ENCODE data around the gene AOPEP. TPM values are rescaled to one million over a fixed set of nuclear protein-coding genes. Genes with fewer than 3 reads are reported as not detected.
"Not testable (repeated sequence)": the region's sequence is repeated elsewhere in the genome, so short reads cannot be mapped to it uniquely, and the experiment has no call there.

The AOPEP gene
- total RNA-seq, 1 donor from 2014 or later = 119 TPM

DNA sequence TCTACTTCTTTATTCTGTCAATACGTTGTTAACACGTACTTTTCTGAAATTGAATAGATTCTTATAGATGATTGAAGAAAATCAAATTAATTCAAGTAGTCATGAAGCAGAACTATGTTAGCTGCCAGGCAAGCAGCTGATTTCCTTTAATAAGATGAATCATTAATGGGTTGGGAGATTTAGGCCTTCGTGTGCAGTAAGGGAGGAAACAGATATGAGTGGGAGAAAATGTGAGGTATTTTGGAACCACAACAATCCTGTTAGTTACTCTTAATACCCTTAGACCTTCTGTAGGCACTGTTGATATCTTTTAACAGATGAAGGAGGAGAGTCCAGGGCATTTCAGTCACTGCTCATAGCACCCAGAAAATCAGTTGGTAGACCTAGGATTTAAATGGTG, 121.0 kb downstream of the AOPEP start:
- DNase-seq = no peak

DNA sequence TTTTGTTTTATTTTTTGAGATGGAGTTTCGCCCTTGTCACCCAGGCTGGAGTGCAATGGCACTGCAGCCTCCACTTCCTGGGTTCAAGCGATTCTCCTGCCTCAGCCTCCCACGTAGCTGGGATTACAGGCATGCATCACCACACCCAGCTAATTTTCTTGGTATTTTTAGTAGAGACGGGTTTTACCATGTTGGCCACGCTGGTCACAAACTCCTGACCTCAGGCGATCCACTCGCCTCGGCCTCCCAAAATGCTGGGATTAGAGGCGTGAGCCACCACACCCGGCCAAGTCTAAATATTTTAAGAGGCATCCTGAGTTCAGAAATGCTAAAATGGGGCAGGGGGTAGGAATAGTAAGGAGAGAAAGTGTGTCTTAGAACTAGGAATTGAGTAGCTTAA, 122.3 kb downstream of the AOPEP start:
- DNase-seq = not testable (repeated sequence)

DNA sequence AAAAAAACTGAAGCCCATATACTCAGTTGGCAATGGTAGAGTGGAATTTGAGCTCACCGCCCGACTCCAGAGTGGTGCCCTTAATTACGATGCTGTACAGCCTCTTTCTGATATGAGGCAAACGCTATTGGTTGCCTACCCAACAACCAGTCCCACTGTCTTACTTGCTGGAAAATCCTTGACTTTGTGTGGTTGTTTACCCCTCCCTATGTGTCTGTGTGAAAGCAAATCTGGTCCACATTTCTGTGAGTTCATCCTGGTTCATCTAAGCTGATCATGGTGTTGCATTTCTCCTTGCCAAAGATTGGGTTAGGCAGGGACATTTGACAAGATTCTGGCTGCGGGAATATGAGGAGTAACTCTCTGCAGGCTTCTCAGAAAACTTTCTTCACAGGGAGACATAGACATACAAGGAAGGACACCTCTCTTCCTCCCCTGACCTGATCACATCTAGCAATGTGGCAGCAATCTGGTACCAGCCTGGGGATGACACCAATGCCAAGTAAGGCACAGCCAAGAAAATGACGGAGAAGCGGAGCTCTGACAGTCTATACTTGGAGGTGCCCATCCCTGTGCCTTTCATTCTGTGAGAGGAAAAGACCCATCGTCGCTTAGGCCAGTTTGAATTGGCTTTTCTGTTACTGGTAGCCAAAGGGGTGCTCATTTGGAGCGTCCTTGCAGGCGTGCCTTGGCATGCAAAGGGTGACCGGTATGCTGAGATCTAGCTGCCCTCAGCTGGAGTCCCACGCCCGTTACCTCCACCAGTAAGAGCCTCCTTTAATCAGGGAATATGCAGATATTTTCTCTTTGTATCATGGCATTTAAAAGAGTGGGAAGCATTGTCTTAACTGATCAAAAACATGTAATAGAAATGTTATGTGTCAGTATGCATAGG, 124.3 kb downstream of the AOPEP start:
- no peak for DNase-seq

DNA sequence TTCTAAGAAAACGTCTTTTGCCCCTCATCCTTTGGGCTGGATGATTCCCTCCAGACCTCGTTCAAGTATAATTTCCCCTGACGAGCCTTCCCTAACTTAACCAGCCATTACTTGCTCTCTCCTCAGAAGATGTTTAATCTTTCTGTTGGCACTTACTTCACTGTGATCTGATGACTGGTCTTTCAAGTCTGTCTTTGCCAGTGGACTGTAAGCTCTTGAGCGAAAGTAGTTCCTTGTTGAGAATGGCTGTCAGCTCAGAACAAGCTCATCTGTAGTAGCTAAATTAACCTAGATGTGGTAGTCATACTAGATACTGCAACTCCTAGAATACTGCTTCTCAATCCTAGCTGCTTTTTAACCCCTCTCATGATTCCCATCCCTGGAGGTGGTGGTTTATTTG, 125.0 kb downstream of the AOPEP start:
- DNase-seq = no peak

DNA sequence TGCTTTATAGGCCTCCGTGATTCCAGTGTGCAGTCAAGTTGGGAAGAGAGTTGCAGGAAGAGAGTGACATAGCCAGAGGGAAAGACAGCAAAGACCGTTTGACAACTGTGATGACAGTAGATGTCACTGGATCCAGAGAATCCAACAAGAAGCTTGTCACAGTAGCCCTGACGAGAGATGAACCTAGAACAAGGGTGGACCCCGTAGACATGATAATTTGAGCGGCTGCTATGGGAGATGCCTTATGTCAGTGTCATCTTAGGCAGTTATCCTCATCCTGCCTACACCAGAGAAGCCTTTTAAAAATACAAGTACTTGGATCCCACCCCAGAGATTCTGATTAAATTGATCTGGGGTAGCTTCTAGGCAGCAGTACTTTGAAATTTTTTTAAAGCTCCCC, 125.4 kb downstream of the AOPEP start:
- DNase-seq = no peak

DNA sequence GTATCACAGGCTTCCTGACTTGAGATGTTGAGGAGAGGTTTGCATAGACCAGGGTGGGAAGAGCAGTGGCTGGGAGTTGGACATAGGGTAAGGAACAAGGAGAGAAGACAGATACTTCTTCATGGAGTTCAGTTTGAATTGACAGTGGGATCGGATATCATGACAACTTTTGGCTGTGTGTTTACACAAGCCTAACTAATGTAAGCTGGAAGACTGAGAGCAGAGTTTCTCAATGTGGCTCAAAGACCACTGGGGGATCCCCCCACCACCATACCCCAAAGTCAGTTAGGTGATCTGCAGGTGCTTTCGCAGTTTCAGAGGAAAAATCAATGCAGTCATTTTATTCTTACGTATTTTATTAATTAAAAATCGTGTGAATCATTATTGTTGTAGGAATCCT, 125.9 kb downstream of the AOPEP start:
- DNase-seq = no peak

DNA sequence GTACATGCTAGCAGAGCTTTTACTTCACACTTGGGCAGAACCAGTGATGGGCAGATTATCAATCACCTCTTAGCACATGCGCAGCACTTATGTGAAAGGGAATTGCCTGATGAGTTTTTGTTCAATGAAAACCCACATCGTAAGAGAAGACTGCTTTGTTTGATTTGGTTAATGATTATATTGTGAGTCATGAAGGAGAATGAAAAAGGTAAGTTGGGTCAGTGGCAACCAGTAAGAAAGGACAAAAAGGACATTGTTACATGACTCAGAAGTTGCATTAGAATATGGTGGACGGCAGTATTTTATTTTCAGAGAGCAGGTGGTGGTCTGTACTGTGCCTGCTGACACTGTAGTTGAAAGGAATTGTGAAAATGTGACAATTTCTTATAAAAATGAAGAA, 127.4 kb downstream of the AOPEP start:
- no peak for DNase-seq

DNA sequence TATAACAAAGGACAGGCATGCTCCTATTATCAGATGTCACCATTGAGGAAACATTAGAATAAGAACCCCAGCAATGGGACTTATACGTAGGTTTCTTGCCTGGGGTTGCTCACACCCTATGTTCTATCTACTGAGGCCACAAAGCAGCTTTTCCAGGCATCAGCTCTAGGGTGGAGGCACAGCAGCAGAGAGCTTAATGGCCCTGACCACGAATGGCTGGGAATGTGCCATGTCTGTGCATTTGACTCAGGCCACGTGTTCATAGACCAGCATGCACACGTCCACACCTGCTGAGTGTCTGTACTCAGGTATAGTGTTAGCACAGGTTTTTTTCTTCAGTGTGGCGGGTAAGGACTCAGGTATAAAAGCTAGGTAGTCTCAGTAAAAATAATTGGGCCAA, 129.4 kb downstream of the AOPEP start:
- DNase-seq = no peak

DNA sequence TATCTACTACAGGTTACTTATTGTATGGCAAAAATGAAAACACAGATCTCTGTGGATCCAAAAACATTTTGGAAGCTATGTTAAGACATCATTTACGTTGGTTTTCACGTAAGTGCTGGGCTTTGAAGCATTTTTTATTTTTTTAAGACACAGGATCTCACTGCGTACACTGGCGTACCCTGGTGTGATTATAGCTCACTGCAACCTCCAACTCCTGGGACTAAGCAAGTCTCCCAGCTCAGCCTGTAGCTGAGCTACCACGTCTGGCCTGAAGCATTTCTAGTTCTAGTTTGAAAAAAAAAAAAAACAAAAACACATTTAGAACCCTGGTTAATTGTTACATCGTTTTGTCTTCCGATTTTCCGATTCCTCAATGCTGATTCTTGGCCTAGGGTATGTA, 131.3 kb downstream of the AOPEP start:
- no peak for DNase-seq

DNA sequence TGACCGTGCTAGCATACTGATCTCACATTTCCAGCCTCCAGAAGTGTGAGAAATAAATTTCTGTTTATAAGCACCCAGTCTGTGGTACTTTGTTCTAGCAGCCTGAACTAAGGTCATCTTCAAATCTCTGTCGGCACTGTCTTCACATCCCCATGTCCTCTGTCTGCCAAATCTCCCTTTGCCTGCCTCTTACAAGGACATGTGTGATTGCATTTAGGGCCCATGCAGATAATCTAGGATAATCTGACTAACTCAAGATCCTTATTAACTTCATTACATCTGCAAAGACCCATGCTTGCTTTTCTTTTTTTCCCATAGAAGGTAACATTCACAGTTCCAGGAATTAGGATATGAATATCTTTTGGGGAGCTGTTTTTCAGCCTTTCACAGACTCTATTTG, 132.7 kb downstream of the AOPEP start:
- no peak for DNase-seq

DNA sequence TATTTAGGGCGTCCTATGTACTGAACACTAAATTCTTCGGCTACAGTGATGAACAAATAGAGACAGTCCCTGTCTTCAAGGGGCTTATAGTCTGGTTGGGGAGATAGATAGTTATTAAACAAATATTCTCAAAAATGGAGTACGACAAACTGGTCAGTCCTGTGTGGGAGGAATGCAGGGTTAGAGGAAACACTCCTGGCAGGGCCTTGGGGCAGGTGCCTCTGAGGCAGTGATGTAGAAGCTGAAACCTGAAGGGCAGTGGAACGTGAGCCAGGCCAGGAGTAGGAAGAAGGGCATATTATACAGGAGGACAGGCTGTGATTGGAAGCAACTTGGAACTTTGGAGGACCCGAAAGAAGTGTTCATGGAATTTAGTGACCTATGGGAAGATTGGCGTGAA, 133.4 kb downstream of the AOPEP start:
- no peak for DNase-seq

DNA sequence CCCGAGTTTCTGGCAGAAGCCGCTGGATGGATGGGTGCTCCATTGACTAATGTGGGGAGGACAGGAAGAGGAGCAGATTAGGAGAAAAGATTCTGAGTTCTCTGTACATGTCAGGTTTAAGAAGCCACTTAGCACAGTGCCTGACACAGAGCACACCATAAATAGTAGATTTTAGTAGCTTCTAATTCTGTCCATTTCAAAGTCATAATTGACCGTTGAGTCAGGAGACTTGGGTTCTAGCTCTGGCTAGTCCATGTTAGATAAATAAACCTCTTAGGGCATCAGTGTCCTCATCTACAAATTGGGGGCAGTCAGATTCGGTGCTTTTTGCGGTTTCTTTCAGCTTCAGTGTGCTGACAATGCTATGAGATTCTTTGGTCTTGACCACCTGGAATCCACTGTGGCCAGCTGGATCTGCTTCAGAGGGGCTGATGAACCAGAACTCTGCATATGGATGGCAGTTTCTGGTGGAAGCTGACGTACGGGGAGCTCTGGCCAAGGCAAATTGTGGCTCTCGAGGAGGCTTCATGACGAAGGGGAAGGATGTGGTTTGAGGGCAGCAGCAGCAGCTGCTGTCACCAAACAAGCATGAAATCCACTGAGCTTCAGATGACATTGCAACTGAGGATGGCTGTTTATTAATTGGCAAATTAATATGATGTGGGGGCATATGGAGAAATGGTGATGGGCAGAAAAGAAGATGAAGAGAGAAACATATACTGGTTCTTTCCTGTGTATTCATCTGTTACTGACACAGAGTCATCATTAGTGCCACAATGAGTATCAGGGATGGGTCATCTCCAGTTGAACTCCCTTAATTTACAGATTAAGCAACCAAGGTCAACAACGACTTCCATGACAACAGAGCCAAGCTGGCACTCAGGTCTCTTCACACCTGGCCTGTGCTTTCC, 134.4 kb downstream of the AOPEP start:
- peak; percentile 38 for DNase-seq

DNA sequence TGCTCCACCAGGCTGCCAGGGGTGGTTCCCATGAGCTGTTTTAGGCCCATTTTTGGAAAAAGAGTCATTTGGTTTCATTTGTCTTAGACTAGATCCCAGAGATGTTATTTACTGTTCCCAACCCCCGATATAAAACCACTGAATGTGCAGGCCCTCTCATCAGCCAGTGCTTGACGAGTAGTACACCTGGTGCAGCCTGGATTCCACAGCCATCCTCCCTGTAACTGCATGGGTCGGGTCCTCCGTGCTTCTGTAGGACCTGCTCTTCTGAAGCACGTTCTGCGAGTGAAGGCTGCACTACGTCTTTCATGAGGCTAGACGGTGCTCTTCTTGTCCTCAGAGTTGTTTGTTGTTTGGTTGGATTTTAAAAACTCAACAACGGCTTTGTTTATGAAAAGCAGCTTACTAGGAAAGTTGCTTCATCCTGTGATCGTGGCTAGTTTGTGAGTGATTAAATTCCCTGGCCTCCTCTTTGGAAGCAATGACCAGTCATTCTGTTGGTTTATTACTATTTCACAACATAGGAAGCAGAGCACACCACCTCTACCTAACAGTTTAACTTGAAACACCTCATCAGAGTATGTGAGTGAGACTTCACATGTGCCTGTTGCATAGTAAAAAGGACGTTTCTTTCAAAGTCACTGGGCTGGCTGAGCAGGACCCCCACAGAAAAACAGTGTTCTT, 135.2 kb downstream of the AOPEP start:
- no peak for DNase-seq

DNA sequence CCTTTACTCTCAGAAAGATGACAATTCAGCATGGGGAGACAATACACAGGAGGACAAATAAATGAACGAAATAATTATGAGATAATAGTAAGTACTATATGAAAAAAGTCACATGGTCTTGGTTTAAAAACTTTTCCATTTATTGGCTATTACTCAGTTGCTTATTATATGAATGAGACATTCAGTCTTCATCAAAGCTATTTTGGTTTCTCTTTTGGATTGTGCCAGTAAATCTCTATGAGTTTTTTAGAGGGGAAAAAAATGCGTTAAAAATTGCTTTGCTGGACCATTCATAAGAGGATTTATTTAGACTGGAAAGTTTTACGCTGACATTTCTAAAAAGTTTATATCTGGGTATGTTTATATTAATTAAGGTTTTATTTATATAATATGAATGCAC, 137.7 kb downstream of the AOPEP start:
- no peak for DNase-seq

DNA sequence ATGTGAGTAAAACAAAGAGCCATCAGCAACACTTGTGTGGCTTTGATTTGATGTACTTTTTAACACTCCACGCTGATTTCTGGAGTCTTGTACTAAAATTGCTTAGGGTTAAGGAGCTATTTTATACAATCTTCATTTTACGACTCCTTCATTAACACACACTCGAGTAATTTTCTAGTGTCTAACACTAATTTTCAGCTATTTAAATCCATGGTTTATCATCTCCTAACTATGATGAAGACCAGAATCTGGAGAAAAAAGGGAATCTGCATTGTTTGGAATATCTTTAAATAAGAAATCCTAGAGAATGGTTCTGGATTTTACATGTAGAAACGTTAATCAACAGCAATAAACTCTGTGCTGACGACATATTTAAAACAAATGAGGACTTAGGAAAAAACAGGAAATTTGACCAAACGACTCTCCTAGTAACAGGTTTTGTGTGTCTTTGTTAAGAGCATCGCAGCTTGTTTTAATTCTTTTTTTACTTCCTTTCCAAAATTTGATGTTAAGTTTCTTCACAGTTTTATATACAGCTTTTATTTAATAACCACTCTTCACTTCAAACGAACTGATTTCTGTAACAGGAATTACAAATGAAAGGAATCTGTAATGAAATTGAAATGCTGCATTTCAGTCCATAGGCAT, 138.5 kb downstream of the AOPEP start:
- no peak for DNase-seq

DNA sequence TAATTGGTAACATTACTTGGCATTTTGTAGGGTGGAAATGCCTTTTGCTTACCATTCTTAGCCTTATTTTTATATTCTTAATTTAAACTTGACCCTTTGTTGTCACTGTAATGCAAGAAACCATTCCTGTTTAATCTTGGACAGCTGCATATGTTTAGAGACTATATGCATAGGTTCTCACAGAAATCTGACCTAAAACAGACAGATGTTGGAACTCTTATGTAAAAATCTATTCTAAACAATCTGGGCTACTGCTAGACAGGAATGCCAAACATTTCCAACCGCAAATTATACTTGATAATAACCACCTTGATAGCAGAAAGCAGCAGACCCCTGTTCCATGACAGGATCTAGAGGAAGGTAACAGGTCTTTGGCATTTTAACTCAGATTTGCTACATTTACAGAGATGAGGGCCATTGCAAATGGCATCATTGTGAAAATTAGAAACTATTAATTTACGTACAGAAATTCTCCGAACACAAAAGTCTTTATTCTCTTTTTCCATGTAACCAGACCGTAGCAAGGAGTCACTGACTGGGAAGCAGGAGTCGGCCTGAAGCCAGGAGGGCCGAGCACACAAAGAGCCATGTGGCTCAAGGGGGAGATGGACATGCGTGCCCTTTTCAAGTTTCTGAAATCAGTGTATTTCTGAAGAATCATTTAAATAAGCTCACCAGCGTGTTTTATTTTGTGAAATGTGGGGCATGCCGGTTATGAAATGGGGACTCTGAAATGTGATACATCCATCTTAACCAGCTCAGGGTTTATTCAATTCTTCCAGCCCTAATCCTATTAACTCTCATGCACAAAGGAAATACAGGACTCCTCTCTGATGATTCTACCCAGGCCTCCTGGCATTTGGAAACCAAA, 139.3 kb downstream of the AOPEP start:
- DNase-seq = no peak

DNA sequence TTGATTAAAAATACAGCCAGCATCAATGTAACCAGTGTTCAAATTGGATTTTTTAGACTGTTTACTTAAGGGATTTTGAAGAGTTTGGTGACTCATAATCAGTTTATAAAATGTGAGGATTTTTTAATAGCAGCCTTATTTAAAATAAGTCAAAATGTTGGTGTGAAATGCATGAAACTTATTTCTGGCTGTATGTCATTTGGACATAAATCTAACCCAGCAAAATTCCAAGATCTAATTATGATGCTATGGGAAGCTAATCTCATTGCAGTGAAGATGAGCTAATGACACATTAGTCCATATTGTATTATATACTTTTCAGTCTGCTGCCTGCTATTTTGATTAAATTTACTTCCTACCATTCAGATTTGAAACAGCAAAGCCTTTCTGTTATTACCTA, 140.3 kb downstream of the AOPEP start:
- DNase-seq = no peak

DNA sequence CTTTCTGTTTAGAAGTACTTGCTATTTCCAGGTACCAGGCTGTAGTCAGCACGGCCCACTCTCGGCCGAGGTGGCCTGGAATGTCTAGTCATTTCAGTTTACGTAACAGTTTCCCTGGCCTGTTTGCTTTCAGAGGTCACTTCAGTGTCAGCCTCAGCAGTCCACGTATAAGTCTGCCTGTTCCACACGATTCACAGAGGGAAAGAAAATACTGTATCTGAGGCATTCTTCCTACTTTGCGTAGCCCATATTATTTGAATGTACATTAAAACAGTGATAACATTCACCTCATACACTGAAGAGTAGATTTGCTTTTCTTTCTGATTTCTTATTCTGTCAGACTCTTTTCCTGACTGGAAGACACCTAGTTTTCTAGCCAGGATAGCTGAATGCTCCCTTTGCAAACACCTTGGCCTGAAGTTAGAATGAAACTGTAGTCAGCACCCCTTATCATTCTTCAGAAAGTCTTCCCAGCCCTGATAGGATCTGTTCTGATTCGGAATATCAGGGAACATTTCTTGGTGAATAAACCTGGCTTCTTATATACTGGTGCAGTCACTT, 140.9 kb downstream of the AOPEP start:
- DNase-seq = no peak

DNA sequence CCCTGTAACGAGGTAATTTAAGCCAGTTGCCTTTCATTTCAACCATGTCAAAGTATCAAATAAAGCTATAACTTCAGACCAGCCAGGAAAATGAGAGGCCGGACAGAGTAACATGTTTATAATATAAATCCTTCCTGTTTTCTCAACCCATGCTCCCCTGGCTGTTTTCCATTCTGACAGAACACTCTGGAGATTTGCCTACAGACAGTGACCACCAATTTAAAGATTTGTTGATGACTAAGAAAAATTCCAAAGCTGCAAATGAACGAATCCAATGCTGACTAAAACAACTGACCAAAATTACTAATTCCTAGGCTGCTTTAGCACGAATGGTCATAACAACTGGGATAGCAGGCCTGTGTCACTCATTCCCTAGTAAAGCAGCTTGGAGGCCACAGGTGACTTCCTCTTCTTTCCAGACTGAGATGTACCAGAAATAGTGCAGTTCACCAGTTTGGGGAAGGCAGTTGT, 141.4 kb downstream of the AOPEP start:
- DNase-seq = no peak

DNA sequence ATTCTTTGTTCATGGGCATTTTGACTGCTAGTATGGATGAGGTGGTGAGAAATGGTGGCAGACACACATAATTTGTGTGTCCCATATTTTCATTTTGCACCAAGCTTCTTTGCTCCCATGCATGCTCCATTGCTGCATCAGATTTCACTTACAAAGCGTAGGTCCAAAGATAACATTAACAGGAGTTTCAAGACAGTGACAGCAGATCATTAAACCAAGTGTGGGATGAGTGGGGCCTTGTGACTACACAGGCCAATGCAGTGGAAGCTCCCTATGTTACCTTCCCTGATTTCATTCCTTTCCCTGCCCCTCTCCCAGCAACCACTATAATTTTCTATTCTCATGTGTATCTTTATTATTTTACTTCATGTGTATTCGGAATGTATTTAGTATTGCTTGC, 142.0 kb downstream of the AOPEP start:
- no peak for DNase-seq

DNA sequence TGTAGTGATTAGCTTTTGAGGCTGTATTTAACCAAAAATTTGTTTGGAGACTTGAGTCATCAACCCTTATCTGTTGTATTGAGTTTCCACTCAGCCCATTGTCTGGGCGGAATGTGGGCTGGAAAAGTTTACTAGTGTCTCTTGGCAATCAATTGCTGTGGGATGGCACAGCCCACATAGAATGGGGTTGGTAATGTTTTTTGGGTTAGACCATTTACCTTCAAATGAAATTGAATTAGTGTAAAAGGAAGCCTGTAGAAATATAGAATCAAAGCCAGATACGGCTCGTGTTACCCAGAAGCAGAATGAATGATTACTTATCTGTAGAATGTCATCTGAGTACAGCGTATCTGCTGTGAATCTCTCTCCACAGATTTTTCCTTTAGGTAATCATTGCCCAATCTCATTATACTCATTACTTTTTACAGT, 142.9 kb downstream of the AOPEP start:
- DNase-seq = no peak
